Stomach (tissue), 4 donors: ENCODE measurements around the gene NLRP8.

Source experiments
- EP300 ChIP-seq: sonication (generic); formaldehyde crosslinking; IDR thresholded peaks from one replicate; pipeline ENCODE4 v1.6.1; 2017; ENCODE audit warnings: antibody characterized with exemption
- POLR2A ChIP-seq, 4 donors: fragments of 450-650 bp; IDR thresholded peaks; one replicate each; pipeline ENCODE4 v1.6.1; 2016; ENCODE audit warnings: antibody characterized with exemption in 4 of 4, control low read depth in 2 of 4, mild to moderate bottlenecking in 1 of 4, moderate library complexity in 1 of 4
- POLR2AphosphoS5 ChIP-seq, 3 donors: sonication (generic); formaldehyde crosslinking; IDR thresholded peaks; one replicate each; pipeline ENCODE4 v1.6.1; 2016; ENCODE audit warnings: antibody characterized with exemption in 3 of 3
- TF ChIP-seq, protein P1 (sequence below), 7 experiments: fragments of 450-650 bp in 4 of 7; fragments of 200-600 bp in 3 of 7; sonication (generic) in 3 of 7; IDR thresholded peaks; one replicate each; pipeline ENCODE4 v1.5.1; 2016 to 2019; ENCODE audit warnings: antibody characterized with exemption in 7 of 7, control low read depth in 2 of 7, mild to moderate bottlenecking in 1 of 7

- TF ChIP-seq, protein P1, sequence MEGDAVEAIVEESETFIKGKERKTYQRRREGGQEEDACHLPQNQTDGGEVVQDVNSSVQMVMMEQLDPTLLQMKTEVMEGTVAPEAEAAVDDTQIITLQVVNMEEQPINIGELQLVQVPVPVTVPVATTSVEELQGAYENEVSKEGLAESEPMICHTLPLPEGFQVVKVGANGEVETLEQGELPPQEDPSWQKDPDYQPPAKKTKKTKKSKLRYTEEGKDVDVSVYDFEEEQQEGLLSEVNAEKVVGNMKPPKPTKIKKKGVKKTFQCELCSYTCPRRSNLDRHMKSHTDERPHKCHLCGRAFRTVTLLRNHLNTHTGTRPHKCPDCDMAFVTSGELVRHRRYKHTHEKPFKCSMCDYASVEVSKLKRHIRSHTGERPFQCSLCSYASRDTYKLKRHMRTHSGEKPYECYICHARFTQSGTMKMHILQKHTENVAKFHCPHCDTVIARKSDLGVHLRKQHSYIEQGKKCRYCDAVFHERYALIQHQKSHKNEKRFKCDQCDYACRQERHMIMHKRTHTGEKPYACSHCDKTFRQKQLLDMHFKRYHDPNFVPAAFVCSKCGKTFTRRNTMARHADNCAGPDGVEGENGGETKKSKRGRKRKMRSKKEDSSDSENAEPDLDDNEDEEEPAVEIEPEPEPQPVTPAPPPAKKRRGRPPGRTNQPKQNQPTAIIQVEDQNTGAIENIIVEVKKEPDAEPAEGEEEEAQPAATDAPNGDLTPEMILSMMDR (IDR thresholded peaks at IDR 0.05) = no peak
- no peak for TF ChIP-seq POLR2A (IDR thresholded peaks at IDR 0.05)
- no peak for TF ChIP-seq EP300
- TF ChIP-seq POLR2AphosphoS5 (IDR thresholded peaks at IDR 0.05) = no peak
These were observed 8.4 kb upstream of the NLRP8 start for GRCh38 chr19:55939206-55939605.
